ENCODE results near the gene PROCA1. TPM values are rescaled to one million over a fixed set of nuclear protein-coding genes. Genes with fewer than 3 reads are reported as not detected.

The PROCA1 gene
- total and polyA plus RNA-seq, 2 of the 8 experiments (the other 6 are each of a cell fraction or from before 2014, with no cell fraction given): 21.2 to 26.3 TPM

DNA sequence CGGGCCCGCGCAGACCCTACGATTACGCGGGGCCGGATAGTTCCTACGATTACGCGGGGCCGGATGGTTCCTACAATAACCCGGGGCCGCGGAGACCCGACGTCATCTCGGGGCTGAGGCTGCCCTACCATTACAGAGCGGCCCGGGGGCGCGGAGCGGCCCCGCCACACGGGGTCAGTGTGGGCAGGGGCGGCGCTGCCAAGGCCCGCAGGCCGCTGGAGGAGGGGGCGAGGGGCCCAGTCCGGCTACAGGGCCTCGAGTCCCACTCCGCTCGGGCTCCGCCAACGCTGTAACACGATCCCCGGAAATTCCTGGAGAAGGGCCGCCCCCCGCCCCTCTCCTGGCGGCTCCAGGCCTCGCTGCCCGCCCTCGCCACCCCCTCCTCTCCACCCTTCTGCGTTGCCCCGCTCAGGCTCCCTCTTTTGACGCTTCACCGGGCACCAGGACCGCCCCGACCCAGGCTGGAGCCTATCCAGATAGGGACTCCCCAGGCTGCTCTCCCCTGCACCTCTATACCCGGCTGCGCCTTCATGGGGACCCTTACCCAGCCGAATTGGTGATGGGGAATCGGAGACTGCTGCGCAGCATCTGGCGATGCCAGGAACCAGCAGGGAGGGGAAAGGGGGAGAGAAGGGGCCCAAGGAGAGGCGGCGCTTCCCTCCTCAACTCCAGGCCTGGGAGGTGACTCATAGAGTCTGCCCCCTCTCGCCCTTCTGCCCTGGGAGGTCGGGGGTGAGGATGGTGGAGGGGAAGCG, 6.1 kb upstream of the PROCA1 start, which contains the start of gene RAB34 (continued):
- peak in 1 of 2 experiments; percentile 18; a peak in 1 of 3 replicates for TF ChIP-seq EP300 (IDR thresholded peaks at IDR 0.05; ENCODE audit: borderline replicate concordance in 1 of 2, low read depth in 2 of 2, low read length in 2 of 2)
- peak; percentile 65; the same call in 1 of the 2 replicates for TF ChIP-seq PHF8 (conservative IDR thresholded peaks at IDR 0.05; ENCODE audit: low read depth, low read length)
- peak; percentile 49 for TF ChIP-seq TBP (IDR thresholded peaks at IDR 0.05; ENCODE audit: low read depth, low read length)
- TF ChIP-seq RAD21 (IDR thresholded peaks at IDR 0.05 in 1 of 2, conservative IDR thresholded peaks at IDR 0.05 in 1 of 2; ENCODE audit: low read depth in 2 of 2, low read length in 2 of 2): peak in 1 of 2 experiments; percentile 12; a peak in 1 of 4 replicates
- TF ChIP-seq TAF1 (IDR thresholded peaks at IDR 0.05; ENCODE audit: low read depth, low read length): peak; percentile 81
- TF ChIP-seq, protein P1, sequence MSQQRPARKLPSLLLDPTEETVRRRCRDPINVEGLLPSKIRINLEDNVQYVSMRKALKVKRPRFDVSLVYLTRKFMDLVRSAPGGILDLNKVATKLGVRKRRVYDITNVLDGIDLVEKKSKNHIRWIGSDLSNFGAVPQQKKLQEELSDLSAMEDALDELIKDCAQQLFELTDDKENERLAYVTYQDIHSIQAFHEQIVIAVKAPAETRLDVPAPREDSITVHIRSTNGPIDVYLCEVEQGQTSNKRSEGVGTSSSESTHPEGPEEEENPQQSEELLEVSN (IDR thresholded peaks at IDR 0.05): peak; percentile 48
- no peak for TF ChIP-seq JUN (IDR thresholded peaks at IDR 0.05; ENCODE audit: low read depth, low read length)
- no peak for TF ChIP-seq EZH2 (IDR thresholded peaks at IDR 0.05; ENCODE audit: low read depth, low read length, severe bottlenecking)
- TF ChIP-seq, protein P2, sequence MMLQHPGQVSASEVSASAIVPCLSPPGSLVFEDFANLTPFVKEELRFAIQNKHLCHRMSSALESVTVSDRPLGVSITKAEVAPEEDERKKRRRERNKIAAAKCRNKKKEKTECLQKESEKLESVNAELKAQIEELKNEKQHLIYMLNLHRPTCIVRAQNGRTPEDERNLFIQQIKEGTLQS (IDR thresholded peaks at IDR 0.05; ENCODE audit: insufficient read depth, low read depth, low read length): 0 out of 2 replicates have a peak, but pooled peaks have one; percentile 3
- TF ChIP-seq, protein P3, sequence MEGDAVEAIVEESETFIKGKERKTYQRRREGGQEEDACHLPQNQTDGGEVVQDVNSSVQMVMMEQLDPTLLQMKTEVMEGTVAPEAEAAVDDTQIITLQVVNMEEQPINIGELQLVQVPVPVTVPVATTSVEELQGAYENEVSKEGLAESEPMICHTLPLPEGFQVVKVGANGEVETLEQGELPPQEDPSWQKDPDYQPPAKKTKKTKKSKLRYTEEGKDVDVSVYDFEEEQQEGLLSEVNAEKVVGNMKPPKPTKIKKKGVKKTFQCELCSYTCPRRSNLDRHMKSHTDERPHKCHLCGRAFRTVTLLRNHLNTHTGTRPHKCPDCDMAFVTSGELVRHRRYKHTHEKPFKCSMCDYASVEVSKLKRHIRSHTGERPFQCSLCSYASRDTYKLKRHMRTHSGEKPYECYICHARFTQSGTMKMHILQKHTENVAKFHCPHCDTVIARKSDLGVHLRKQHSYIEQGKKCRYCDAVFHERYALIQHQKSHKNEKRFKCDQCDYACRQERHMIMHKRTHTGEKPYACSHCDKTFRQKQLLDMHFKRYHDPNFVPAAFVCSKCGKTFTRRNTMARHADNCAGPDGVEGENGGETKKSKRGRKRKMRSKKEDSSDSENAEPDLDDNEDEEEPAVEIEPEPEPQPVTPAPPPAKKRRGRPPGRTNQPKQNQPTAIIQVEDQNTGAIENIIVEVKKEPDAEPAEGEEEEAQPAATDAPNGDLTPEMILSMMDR (IDR thresholded peaks at IDR 0.05; ENCODE audit: control extremely low read depth in 1 of 3, insufficient read depth in 1 of 3, low read depth in 1 of 3, low read length in 3 of 3): peak; percentile 42 to 63 (median 61)
- peak; percentile 53; the same call in 1 of the 2 replicates for TF ChIP-seq BACH1 (IDR thresholded peaks at IDR 0.05; ENCODE audit: low read length)
- TF ChIP-seq HDAC2 (IDR thresholded peaks at IDR 0.05; ENCODE audit: borderline replicate concordance in 1 of 2, low read depth in 2 of 2, low read length in 2 of 2): peak; percentile 22 to 77; a peak in 2 of 4 replicates
- TF ChIP-seq JUND (IDR thresholded peaks at IDR 0.05; ENCODE audit: low read length): peak; percentile 90
- peak; percentile 69; the same call in 1 of the 2 replicates for TF ChIP-seq YY1 (IDR thresholded peaks at IDR 0.05; ENCODE audit: low read depth, low read length)
- peak; percentile 65 for TF ChIP-seq TAF7 (optimal IDR thresholded peaks at IDR 0.05; ENCODE audit: borderline replicate concordance, low read depth, low read length)
- TF ChIP-seq CREB1 (IDR thresholded peaks at IDR 0.05): peak; percentile 62; the same call in 1 of the 2 replicates
- peak; percentile 25 to 49; a peak in 1 of 4 replicates for TF ChIP-seq SIN3A (conservative IDR thresholded peaks at IDR 0.05 in 1 of 2, IDR thresholded peaks at IDR 0.05 in 1 of 2; ENCODE audit: low read depth in 1 of 2, low read length in 2 of 2)
- TF ChIP-seq SP2 (IDR thresholded peaks at IDR 0.05; ENCODE audit: low read length): no peak
